ENCODE data around the gene CCDC40. TPM values are rescaled to one million over a fixed set of nuclear protein-coding genes. Genes with fewer than 3 reads are reported as not detected.

The CCDC40 gene
- total and polyA plus RNA-seq, 9 of the 15 experiments (the other 6 are each of a cell fraction or from before 2014, with no cell fraction given): 0.07 to 0.33 TPM; not detected in 7

- TF ChIP-seq WHSC1 (IDR thresholded peaks at IDR 0.05; ENCODE audit: low read length): no peak
- no peak for TF ChIP-seq RBM17 (IDR thresholded peaks at IDR 0.05; ENCODE audit: borderline replicate concordance, low read depth, low read length)
- TF ChIP-seq ZNF707 (CRISPR knock-in tag; conservative IDR thresholded peaks at IDR 0.05): no peak
- no peak for TF ChIP-seq MEF2A (IDR thresholded peaks at IDR 0.05; ENCODE audit: control insufficient read depth, low read depth, low read length)
- no peak for TF ChIP-seq ZNF639 (CRISPR knock-in tag; conservative IDR thresholded peaks at IDR 0.05 in 1 of 2, IDR thresholded peaks at IDR 0.05 in 1 of 2)
- TF ChIP-seq RNF2 (IDR thresholded peaks at IDR 0.05): no peak
- TF ChIP-seq CAMTA2 (CRISPR knock-in tag; conservative IDR thresholded peaks at IDR 0.05): no peak
- TF ChIP-seq ZNF609 (CRISPR knock-in tag; IDR thresholded peaks at IDR 0.05; ENCODE audit: borderline replicate concordance): no peak
- no peak for TF ChIP-seq ZBTB2 (IDR thresholded peaks at IDR 0.05)
- no peak for TF ChIP-seq ZNF57 (CRISPR knock-in tag; IDR thresholded peaks at IDR 0.05)
- TF ChIP-seq ZFP91 (CRISPR knock-in tag; IDR thresholded peaks at IDR 0.05): 0 out of 2 replicates have a peak, but pooled peaks have one; percentile 15
- no peak for TF ChIP-seq POU5F1 (IDR thresholded peaks at IDR 0.05; ENCODE audit: borderline replicate concordance, low read depth, low read length, partially characterized antibody)
- no peak for TF ChIP-seq HLTF (IDR thresholded peaks at IDR 0.05)
- TF ChIP-seq ZC3H11A (IDR thresholded peaks at IDR 0.05; ENCODE audit: low read depth, low read length): no peak
- TF ChIP-seq MCM5 (IDR thresholded peaks at IDR 0.05; ENCODE audit: low read depth): no peak
Observed at GRCh38 chr17:80146121-80147034, 109.9 kb downstream of the CCDC40 start (continued).

All from K562 (cell line).